DND-41 (cell line): Measurements from ENCODE around the gene ABHD16B.

ENCODE experiments used
- ATAC-seq: fragments of 200-7000 bp; cut with Tn5 transposase; 3 replicates; pipeline ENCODE4 v1.9.1; 2021; ENCODE audit warnings: low read depth; ENCODE audit not compliant: insufficient read depth
- DNase-seq: peaks from one replicate; pipeline ENCODE4 v3.0.0-alpha.2; 2020
- H2AFZ ChIP-seq: 2 replicates; pipeline ENCODE4 v1.6.0; 2012; ENCODE audit warnings: low read depth, low read length
- H3K27ac ChIP-seq: 2 replicates; pipeline ENCODE4 v1.5.1; 2012; ENCODE audit warnings: low read length, inconsistent platforms
- H3K27me3 ChIP-seq: fragments of 200-600 bp; sonication (generic); 2 replicates; pipeline ENCODE4 v1.6.0; 2012; ENCODE audit warnings: low read length, mild to moderate bottlenecking, inconsistent platforms; ENCODE audit not compliant: insufficient read depth, poor library complexity
- H3K36me3 ChIP-seq: 2 replicates; pipeline ENCODE4 v1.5.1; 2012; ENCODE audit warnings: low read length, inconsistent platforms; ENCODE audit not compliant: insufficient read depth
- H3K4me1 ChIP-seq: 2 replicates; pipeline ENCODE4 v1.5.1; 2012; ENCODE audit warnings: mild to moderate bottlenecking, low read length; ENCODE audit not compliant: insufficient read depth
- H3K4me2 ChIP-seq: 2 replicates; pipeline ENCODE4 v1.6.0; 2012; ENCODE audit warnings: mild to moderate bottlenecking, moderate library complexity, low read length, inconsistent platforms; ENCODE audit not compliant: insufficient read depth
- H3K4me3 ChIP-seq, 2 experiments: fragments of 200-600 bp in 1 of 2; shearing (Covaris generic) in 1 of 2; 2 replicates each; pipeline ENCODE4 v1.5.1; 2012 to 2016; ENCODE audit warnings: inconsistent platforms in 2 of 2, low read length in 2 of 2, mild to moderate bottlenecking in 2 of 2, low read depth in 1 of 2, moderate library complexity in 1 of 2
- H3K79me2 ChIP-seq: 2 replicates; pipeline ENCODE4 v1.6.0; 2012; ENCODE audit warnings: low read length, inconsistent platforms; ENCODE audit not compliant: insufficient read depth
- H3K9ac ChIP-seq: 2 replicates; pipeline ENCODE4 v1.6.0; 2012; ENCODE audit warnings: low read depth, mild to moderate bottlenecking, inconsistent platforms, low read length, moderate library complexity
- H3K9me3 ChIP-seq: 2 replicates; pipeline ENCODE4 v1.5.1; 2012; ENCODE audit warnings: low read length, moderate library complexity, mild to moderate bottlenecking, inconsistent platforms; ENCODE audit not compliant: insufficient read depth, severe bottlenecking
- H4K20me1 ChIP-seq: 2 replicates; pipeline ENCODE4 v1.6.0; 2012; ENCODE audit warnings: low read length; ENCODE audit not compliant: insufficient read depth
- CTCF ChIP-seq: IDR thresholded peaks from 2 replicates; pipeline ENCODE4 v1.5.1; 2012; ENCODE audit warnings: borderline replicate concordance, low read length, moderate library complexity, mild to moderate bottlenecking; ENCODE audit not compliant: poor library complexity, severe bottlenecking; ENCODE audit errors: extremely low read depth
- EZH2 ChIP-seq: IDR thresholded peaks from 3 replicates; pipeline ENCODE4 v1.6.1; 2012; ENCODE audit warnings: borderline replicate concordance, low read depth, mild to moderate bottlenecking, moderate library complexity, low read length, inconsistent platforms; ENCODE audit not compliant: severe bottlenecking

ABHD16B gene

GRCh38 chr20:63831646-63831992, 29.7 kb upstream of the ABHD16B start:
- no peak for DNase-seq
- Histone ChIP-seq H3K4me1 (no peaks in the 10 kb centered on the region), H3K27me3 (peaks cover 2% of the 10 kb centered on the region), H4K20me1 (0 out of 2 replicates have a peak, but pooled peaks cover 4% of the 10 kb centered on the region), H3K9me3 (no peaks in the 10 kb centered on the region), H3K4me3 (no peak overlapping the region; a peak in 1 of 4 replicates), H3K4me2 (no peak overlapping the region), H3K79me2 (no peaks in the 10 kb centered on the region), H3K9ac (no peak overlapping the region), H3K36me3 (no peaks in the 10 kb centered on the region), H3K27ac (no peak overlapping the region), H2AFZ (no peak overlapping the region)
- no peak for TF ChIP-seq EZH2
- TF ChIP-seq CTCF: no peak
- ATAC-seq: no peak

GRCh38 chr20:63831993-63832686, 29.2 kb upstream of the ABHD16B start:
- Histone ChIP-seq H3K79me2 (no peaks in the 10 kb centered on the region), H3K4me3 (no peak overlapping the region), H4K20me1 (peaks cover 8% of the 10 kb centered on the region), H2AFZ (no peak overlapping the region), H3K9me3 (no peaks in the 10 kb centered on the region), H3K27ac (no peak overlapping the region), H3K4me2 (no peak overlapping the region), H3K4me1 (no peaks in the 10 kb centered on the region), H3K9ac (no peak overlapping the region), H3K27me3 (no peaks in the 10 kb centered on the region), H3K36me3 (no peaks in the 10 kb centered on the region)
- DNase-seq (no peak), ATAC-seq (no peak)
- TF ChIP-seq CTCF (no peak), EZH2 (no peak)

DNA sequence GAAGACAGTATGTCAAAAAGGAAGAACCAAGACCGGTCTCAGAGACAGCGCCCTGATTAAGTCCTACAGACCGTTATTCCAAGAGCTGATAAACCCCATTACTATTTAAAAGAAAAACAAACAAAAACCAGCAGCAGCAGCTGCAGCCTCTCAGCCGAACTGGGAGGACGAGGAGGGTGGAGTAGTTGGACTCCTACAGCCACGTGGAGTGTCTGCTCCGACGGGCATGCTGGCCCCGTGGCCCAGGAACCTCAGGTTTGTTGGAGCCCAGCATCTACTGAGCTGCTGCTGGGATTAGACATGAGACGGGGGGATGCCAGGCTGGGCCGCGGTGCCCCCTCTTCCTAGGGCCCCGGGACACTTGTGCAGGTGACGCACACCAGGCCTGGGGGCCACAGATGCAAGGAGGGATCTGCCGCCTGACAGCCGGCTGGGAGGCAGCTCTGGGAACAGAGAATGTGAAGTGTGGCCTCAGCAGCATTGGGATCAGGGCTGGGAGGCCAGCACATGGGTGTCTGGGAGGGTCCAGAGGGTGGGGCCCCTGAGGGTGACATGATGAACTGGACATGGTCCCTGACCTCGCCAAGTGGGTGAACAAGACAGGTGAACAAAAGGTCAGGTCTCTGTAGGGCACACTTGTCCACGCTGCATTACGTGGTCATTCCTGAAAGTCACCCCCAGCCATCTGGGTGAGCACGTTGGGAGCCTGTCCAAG, 27.4 kb upstream of the ABHD16B start:
- TF ChIP-seq CTCF (no peak), EZH2 (no peak)
- no peak for DNase-seq
- H4K20me1 ChIP-seq: peaks cover 10% of the 10 kb centered on the region
- H3K9me3 ChIP-seq: no peaks in the 10 kb centered on the region
- no peak overlapping the region for H3K9ac ChIP-seq
- H3K4me2 ChIP-seq: no peak overlapping the region
- H3K79me2 ChIP-seq: no peaks in the 10 kb centered on the region
- H3K27ac ChIP-seq: no peak overlapping the region
- no peaks in the 10 kb centered on the region for H3K4me1 ChIP-seq
- no peak overlapping the region for H3K4me3 ChIP-seq
- no peaks in the 10 kb centered on the region for H3K27me3 ChIP-seq
- no peak for ATAC-seq
- no peak overlapping the region for H2AFZ ChIP-seq
- H3K36me3 ChIP-seq: no peaks in the 10 kb centered on the region
